GM23338 (cell line): ENCODE data around the gene RPL3.

Source experiments
- CREB1 ChIP-seq: fragments of 250-450 bp; sonication (Bioruptor Pico); IDR thresholded peaks from 2 replicates; pipeline ENCODE4 v1.5.0; 2020; ENCODE audit warnings: low read depth, mild to moderate bottlenecking, moderate library complexity
- EZH2 ChIP-seq: fragments of 200-600 bp; sonication (generic); IDR thresholded peaks from one replicate; pipeline ENCODE4 v1.8.0; 2017; ENCODE audit warnings: antibody characterized with exemption, mild to moderate bottlenecking, low read depth; ENCODE audit not compliant: unreplicated experiment
- EZH2phosphoT487 ChIP-seq: fragments of 200-600 bp; sonication (generic); IDR thresholded peaks from one replicate; pipeline ENCODE4 v1.8.1; 2018; ENCODE audit warnings: antibody characterized with exemption; ENCODE audit not compliant: unreplicated experiment
- JUNB ChIP-seq: IDR thresholded peaks from one replicate; pipeline ENCODE4 v1.6.1; 2016; ENCODE audit warnings: antibody characterized with exemption; ENCODE audit not compliant: unreplicated experiment
- POLR2AphosphoS5 ChIP-seq: IDR thresholded peaks from 2 replicates; pipeline ENCODE4 v1.6.1; 2016; ENCODE audit warnings: antibody characterized with exemption, low read depth
- STAT1 ChIP-seq: IDR thresholded peaks from one replicate; pipeline ENCODE4 v1.6.1; 2016; ENCODE audit warnings: antibody characterized with exemption; ENCODE audit not compliant: unreplicated experiment
- TF ChIP-seq, protein P1 (sequence below), 2 experiments: fragments of 200-600 bp in 1 of 2; sonication (generic) in 1 of 2; conservative IDR thresholded peaks; 2 replicates each; pipeline versions ENCODE4 v1.5.1 to v1.6.1; 2016 to 2017; ENCODE audit warnings: antibody characterized with exemption in 2 of 2, low read depth in 2 of 2, mild to moderate bottlenecking in 2 of 2, moderate library complexity in 1 of 2
- TF ChIP-seq, protein P2 (sequence below): IDR thresholded peaks from one replicate; pipeline ENCODE4 v1.6.1; 2018; ENCODE audit warnings: antibody characterized with exemption; ENCODE audit not compliant: unreplicated experiment
- TF ChIP-seq, protein P3 (sequence below): IDR thresholded peaks from 2 replicates; pipeline ENCODE4 v1.6.1; 2016; ENCODE audit warnings: antibody characterized with exemption

DNA sequence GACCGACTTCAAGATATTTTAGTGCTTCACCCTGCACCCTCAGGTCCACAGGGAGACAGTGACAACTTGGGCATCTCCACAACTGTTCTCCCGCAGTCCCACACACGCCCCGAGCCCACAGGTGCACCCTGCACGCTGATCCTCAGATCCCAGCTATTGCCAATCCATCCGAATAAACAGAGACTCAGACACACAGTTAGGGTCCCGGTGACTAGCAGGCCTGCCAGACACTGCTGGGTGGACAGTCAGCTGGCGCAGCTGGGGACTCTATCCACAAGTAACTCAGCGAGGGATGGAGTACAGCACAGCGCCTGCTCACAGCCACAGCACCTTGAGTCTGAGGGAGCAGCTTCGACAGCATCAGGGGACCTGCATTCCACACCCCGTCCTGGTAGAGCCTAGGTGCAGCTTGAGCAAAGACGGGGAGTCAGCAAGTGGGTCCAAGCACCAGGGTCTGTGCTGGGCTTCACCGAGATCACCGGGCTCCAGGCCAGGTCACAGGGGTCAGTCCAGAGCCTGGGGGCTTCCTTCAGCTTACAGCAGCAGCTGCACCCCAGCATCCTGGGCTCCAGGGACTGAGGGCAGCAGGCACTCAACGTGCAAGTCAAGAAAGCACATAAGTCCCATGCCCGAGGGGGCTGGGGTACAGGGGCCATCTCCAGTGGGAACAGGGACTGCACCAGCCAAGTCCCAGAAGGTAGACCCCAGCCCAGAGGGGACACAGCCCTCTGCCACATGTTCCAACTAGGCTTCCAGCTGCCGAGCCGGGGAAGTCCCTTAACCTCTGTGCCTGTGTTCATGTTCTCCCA, 7.6 kb downstream of the RPL3 start:
- TF ChIP-seq, protein P1, sequence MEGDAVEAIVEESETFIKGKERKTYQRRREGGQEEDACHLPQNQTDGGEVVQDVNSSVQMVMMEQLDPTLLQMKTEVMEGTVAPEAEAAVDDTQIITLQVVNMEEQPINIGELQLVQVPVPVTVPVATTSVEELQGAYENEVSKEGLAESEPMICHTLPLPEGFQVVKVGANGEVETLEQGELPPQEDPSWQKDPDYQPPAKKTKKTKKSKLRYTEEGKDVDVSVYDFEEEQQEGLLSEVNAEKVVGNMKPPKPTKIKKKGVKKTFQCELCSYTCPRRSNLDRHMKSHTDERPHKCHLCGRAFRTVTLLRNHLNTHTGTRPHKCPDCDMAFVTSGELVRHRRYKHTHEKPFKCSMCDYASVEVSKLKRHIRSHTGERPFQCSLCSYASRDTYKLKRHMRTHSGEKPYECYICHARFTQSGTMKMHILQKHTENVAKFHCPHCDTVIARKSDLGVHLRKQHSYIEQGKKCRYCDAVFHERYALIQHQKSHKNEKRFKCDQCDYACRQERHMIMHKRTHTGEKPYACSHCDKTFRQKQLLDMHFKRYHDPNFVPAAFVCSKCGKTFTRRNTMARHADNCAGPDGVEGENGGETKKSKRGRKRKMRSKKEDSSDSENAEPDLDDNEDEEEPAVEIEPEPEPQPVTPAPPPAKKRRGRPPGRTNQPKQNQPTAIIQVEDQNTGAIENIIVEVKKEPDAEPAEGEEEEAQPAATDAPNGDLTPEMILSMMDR (conservative IDR thresholded peaks at IDR 0.05; ENCODE audit: low read depth in 2 of 2), result no peak
- TF ChIP-seq, protein P2, sequence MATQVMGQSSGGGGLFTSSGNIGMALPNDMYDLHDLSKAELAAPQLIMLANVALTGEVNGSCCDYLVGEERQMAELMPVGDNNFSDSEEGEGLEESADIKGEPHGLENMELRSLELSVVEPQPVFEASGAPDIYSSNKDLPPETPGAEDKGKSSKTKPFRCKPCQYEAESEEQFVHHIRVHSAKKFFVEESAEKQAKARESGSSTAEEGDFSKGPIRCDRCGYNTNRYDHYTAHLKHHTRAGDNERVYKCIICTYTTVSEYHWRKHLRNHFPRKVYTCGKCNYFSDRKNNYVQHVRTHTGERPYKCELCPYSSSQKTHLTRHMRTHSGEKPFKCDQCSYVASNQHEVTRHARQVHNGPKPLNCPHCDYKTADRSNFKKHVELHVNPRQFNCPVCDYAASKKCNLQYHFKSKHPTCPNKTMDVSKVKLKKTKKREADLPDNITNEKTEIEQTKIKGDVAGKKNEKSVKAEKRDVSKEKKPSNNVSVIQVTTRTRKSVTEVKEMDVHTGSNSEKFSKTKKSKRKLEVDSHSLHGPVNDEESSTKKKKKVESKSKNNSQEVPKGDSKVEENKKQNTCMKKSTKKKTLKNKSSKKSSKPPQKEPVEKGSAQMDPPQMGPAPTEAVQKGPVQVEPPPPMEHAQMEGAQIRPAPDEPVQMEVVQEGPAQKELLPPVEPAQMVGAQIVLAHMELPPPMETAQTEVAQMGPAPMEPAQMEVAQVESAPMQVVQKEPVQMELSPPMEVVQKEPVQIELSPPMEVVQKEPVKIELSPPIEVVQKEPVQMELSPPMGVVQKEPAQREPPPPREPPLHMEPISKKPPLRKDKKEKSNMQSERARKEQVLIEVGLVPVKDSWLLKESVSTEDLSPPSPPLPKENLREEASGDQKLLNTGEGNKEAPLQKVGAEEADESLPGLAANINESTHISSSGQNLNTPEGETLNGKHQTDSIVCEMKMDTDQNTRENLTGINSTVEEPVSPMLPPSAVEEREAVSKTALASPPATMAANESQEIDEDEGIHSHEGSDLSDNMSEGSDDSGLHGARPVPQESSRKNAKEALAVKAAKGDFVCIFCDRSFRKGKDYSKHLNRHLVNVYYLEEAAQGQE, result no peak
- no peak for TF ChIP-seq EZH2
- TF ChIP-seq CREB1 (CRISPR knock-in tag), result no peak
- no peak for TF ChIP-seq JUNB
- TF ChIP-seq, protein P3, sequence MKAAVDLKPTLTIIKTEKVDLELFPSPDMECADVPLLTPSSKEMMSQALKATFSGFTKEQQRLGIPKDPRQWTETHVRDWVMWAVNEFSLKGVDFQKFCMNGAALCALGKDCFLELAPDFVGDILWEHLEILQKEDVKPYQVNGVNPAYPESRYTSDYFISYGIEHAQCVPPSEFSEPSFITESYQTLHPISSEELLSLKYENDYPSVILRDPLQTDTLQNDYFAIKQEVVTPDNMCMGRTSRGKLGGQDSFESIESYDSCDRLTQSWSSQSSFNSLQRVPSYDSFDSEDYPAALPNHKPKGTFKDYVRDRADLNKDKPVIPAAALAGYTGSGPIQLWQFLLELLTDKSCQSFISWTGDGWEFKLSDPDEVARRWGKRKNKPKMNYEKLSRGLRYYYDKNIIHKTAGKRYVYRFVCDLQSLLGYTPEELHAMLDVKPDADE, result no peak
- no peak for TF ChIP-seq EZH2phosphoT487
- peak; percentile 67 for TF ChIP-seq POLR2AphosphoS5
- TF ChIP-seq STAT1, result no peak
